ENCODE measurements around the gene PRKCH.
A peak's percentile ranks its signal among the peaks of the same experiment; 100 is the strongest.

PRKCH gene

GRCh38 chr14:61489512-61489911, 168.1 kb downstream of the PRKCH start:
- DNase-seq (ENCODE audit: low read depth, low spot score) = no peak

GRCh38 chr14:61489932-61490331, 168.6 kb downstream of the PRKCH start:
- no peak for DNase-seq (ENCODE audit: low read depth, low spot score)

- DNase-seq (ENCODE audit: low read depth, low spot score) = no peak
Measured at GRCh38 chr14:61491224-61491623, 169.8 kb downstream of the PRKCH start.

- no peak for DNase-seq (ENCODE audit: low read depth, low spot score)
Measured at GRCh38 chr14:61491876-61492434, 170.6 kb downstream of the PRKCH start.

GRCh38 chr14:61492474-61492873, 171.1 kb downstream of the PRKCH start:
- no peak for DNase-seq (ENCODE audit: low read depth, low spot score)

GRCh38 chr14:61493239-61493638, 171.9 kb downstream of the PRKCH start:
- DNase-seq (ENCODE audit: low read depth, low spot score) = no peak

- DNase-seq (ENCODE audit: low read depth, low spot score) = no peak
Measured at GRCh38 chr14:61494018-61494417, 172.6 kb downstream of the PRKCH start.

GRCh38 chr14:61495809-61496208, 174.4 kb downstream of the PRKCH start:
- DNase-seq (ENCODE audit: low read depth, low spot score) = no peak

- DNase-seq (ENCODE audit: low read depth, low spot score) = no peak
Measured at GRCh38 chr14:61498303-61498702, 176.9 kb downstream of the PRKCH start.

GRCh38 chr14:61498811-61499210, 177.4 kb downstream of the PRKCH start:
- no peak for DNase-seq (ENCODE audit: low read depth, low spot score)

GRCh38 chr14:61499991-61500390, 178.6 kb downstream of the PRKCH start:
- no peak for DNase-seq (ENCODE audit: low read depth, low spot score)

- DNase-seq (ENCODE audit: low read depth, low spot score) = no peak
Measured at GRCh38 chr14:61501714-61502458, 180.5 kb downstream of the PRKCH start.

- no peak for DNase-seq (ENCODE audit: low read depth, low spot score)
Measured at GRCh38 chr14:61502459-61503093, 181.2 kb downstream of the PRKCH start.

GRCh38 chr14:61503167-61503801, 181.9 kb downstream of the PRKCH start:
- DNase-seq (ENCODE audit: low read depth, low spot score) = no peak

GRCh38 chr14:61504901-61505300, 183.5 kb downstream of the PRKCH start:
- DNase-seq (ENCODE audit: low read depth, low spot score) = no peak

GRCh38 chr14:61505815-61506809, 184.7 kb downstream of the PRKCH start:
- DNase-seq (ENCODE audit: low read depth, low spot score) = peak; percentile 76

GRCh38 chr14:61508526-61508925, 187.1 kb downstream of the PRKCH start:
- DNase-seq (ENCODE audit: low read depth, low spot score) = no peak

- no peak for DNase-seq (ENCODE audit: low read depth, low spot score)
Measured at GRCh38 chr14:61510736-61511557, 189.6 kb downstream of the PRKCH start.

GRCh38 chr14:61511558-61511948, 190.2 kb downstream of the PRKCH start:
- no peak for DNase-seq (ENCODE audit: low read depth, low spot score)

GRCh38 chr14:61512026-61512834, 190.9 kb downstream of the PRKCH start:
- no peak for DNase-seq (ENCODE audit: low read depth, low spot score)
